GM19025 (cell line): ENCODE measurements around the gene PIGQ.

Source experiments
- ATAC-seq: cut with Tn5 transposase; IDR thresholded peaks from one replicate; pipeline ENCODE4 v1.9.1; 2021; ENCODE audit warnings: mild to moderate bottlenecking, low read depth, moderate library complexity; ENCODE audit not compliant: unreplicated experiment

Gene PIGQ

GRCh38 chr16:625117-625976, 55.6 kb downstream of the PIGQ start:
- no peak for ATAC-seq

GRCh38 chr16:625977-626765, 56.4 kb downstream of the PIGQ start:
- no peak for ATAC-seq

GRCh38 chr16:626787-627453, 57.2 kb downstream of the PIGQ start:
- no peak for ATAC-seq

- no peak for ATAC-seq
Observed at GRCh38 chr16:627454-628239, 57.9 kb downstream of the PIGQ start.

GRCh38 chr16:628321-629061, 58.7 kb downstream of the PIGQ start:
- no peak for ATAC-seq

GRCh38 chr16:629185-629832, 59.5 kb downstream of the PIGQ start:
- ATAC-seq, result no peak

GRCh38 chr16:629833-630248, 60.1 kb downstream of the PIGQ start:
- ATAC-seq, result no peak

- ATAC-seq, result no peak
Observed at GRCh38 chr16:630249-630814, 60.6 kb downstream of the PIGQ start.

GRCh38 chr16:630815-631405, 61.1 kb downstream of the PIGQ start, which contains the start of gene WFIKKN1:
Gene WFIKKN1 (plus strand): TSS chr16:630985. CDS start chr16:631254, 269 bp downstream.
- no peak for ATAC-seq

- ATAC-seq, result no peak
Observed at GRCh38 chr16:631808-632358, 62.1 kb downstream of the PIGQ start.

GRCh38 chr16:632486-633335, 62.9 kb downstream of the PIGQ start:
- no peak for ATAC-seq

- no peak for ATAC-seq
Observed at GRCh38 chr16:633336-634050, 63.7 kb downstream of the PIGQ start.
